ENCODE measurements around the gene ESYT2. TPM values are rescaled to one million over a fixed set of nuclear protein-coding genes. Genes with fewer than 3 reads are reported as not detected.

Gene ESYT2
- total and polyA plus RNA-seq, 2 donors (not counting 1 experiment from before 2014, with no cell fraction given): 66.0 to 93.0 TPM

GRCh38 chr7:158735935-158736334, 93.4 kb downstream of the ESYT2 start:
- H3K27ac ChIP-seq (ENCODE audit: insufficient read depth, low read length): no peak overlapping the region
- no peak overlapping the region for H2AFZ ChIP-seq (ENCODE audit: low read length)
- H3K79me2 ChIP-seq (ENCODE audit: control insufficient read depth, insufficient read depth, low read length): no peaks in the 10 kb centered on the region
- no peaks in the 10 kb centered on the region for H3K27me3 ChIP-seq (ENCODE audit: control insufficient read depth, insufficient read depth, low read length)
- no peaks in the 10 kb centered on the region for H4K20me1 ChIP-seq (ENCODE audit: control insufficient read depth, extremely low read depth, insufficient read depth, low read length)
- H3K4me3 ChIP-seq (replicated peaks in 1 of 4; ENCODE audit: control extremely low read depth in 1 of 4, insufficient read depth in 1 of 4, low read depth in 3 of 4, low read length in 4 of 4): no peak overlapping the region
- peaks cover 11% of the 10 kb centered on the region for H3K36me3 ChIP-seq (ENCODE audit: control insufficient read depth, insufficient read depth, low read length)
- no peak for DNase-seq (ENCODE audit: low read depth in 2 of 2)
- no peak overlapping the region for H3K4me2 ChIP-seq (ENCODE audit: extremely low read depth, insufficient read depth, low read length)
- no peaks in the 10 kb centered on the region for H3K9me3 ChIP-seq (ENCODE audit: control insufficient read depth, insufficient read depth, low read depth, low read length)
- peaks cover 7% of the 10 kb centered on the region for H3K4me1 ChIP-seq (ENCODE audit: control insufficient read depth, extremely low read depth, insufficient read depth, low read length)
- H3K9ac ChIP-seq (ENCODE audit: insufficient read depth, low read length): no peak overlapping the region
- TF ChIP-seq EZH2 (IDR thresholded peaks at IDR 0.05; ENCODE audit: low read length, missing control alignments) (no peak), CTCF (conservative IDR thresholded peaks at IDR 0.05 in 1 of 2, IDR thresholded peaks at IDR 0.05 in 1 of 2; ENCODE audit: low read depth in 1 of 2, low read length in 2 of 2) (no peak)

GRCh38 chr7:158734861-158735260, 94.4 kb downstream of the ESYT2 start:
- Histone ChIP-seq H3K4me3 (replicated peaks in 1 of 4; ENCODE audit: control extremely low read depth in 1 of 4, insufficient read depth in 1 of 4, low read depth in 3 of 4, low read length in 4 of 4) (no peak overlapping the region), H4K20me1 (ENCODE audit: control insufficient read depth, extremely low read depth, insufficient read depth, low read length) (no peaks in the 10 kb centered on the region), H3K36me3 (ENCODE audit: control insufficient read depth, insufficient read depth, low read length) (peaks cover 13% of the 10 kb centered on the region), H3K79me2 (ENCODE audit: control insufficient read depth, insufficient read depth, low read length) (no peaks in the 10 kb centered on the region), H3K27me3 (ENCODE audit: control insufficient read depth, insufficient read depth, low read length) (no peaks in the 10 kb centered on the region), H2AFZ (ENCODE audit: low read length) (no peak overlapping the region), H3K4me2 (ENCODE audit: extremely low read depth, insufficient read depth, low read length) (no peak overlapping the region), H3K9ac (ENCODE audit: insufficient read depth, low read length) (no peak overlapping the region), H3K4me1 (ENCODE audit: control insufficient read depth, extremely low read depth, insufficient read depth, low read length) (peaks cover 3% of the 10 kb centered on the region), H3K27ac (ENCODE audit: insufficient read depth, low read length) (no peak overlapping the region), H3K9me3 (ENCODE audit: control insufficient read depth, insufficient read depth, low read depth, low read length) (no peaks in the 10 kb centered on the region)
- no peak for TF ChIP-seq CTCF (conservative IDR thresholded peaks at IDR 0.05 in 1 of 2, IDR thresholded peaks at IDR 0.05 in 1 of 2; ENCODE audit: low read depth in 1 of 2, low read length in 2 of 2)
- TF ChIP-seq EZH2 (IDR thresholded peaks at IDR 0.05; ENCODE audit: low read length, missing control alignments): no peak
- peak; percentile 79 to 83 for DNase-seq (ENCODE audit: low read depth in 2 of 2)

- Histone ChIP-seq H3K4me1 (ENCODE audit: control insufficient read depth, extremely low read depth, insufficient read depth, low read length) (no peaks in the 10 kb centered on the region), H3K79me2 (ENCODE audit: control insufficient read depth, insufficient read depth, low read length) (no peaks in the 10 kb centered on the region), H4K20me1 (ENCODE audit: control insufficient read depth, extremely low read depth, insufficient read depth, low read length) (no peaks in the 10 kb centered on the region), H3K27ac (ENCODE audit: insufficient read depth, low read length) (no peak overlapping the region), H3K4me2 (ENCODE audit: extremely low read depth, insufficient read depth, low read length) (no peak overlapping the region), H3K9ac (ENCODE audit: insufficient read depth, low read length) (no peak overlapping the region), H3K9me3 (ENCODE audit: control insufficient read depth, insufficient read depth, low read depth, low read length) (no peaks in the 10 kb centered on the region), H3K4me3 (replicated peaks in 1 of 4; ENCODE audit: control extremely low read depth in 1 of 4, insufficient read depth in 1 of 4, low read depth in 3 of 4, low read length in 4 of 4) (no peak overlapping the region), H2AFZ (ENCODE audit: low read length) (no peak overlapping the region), H3K27me3 (ENCODE audit: control insufficient read depth, insufficient read depth, low read length) (no peaks in the 10 kb centered on the region), H3K36me3 (ENCODE audit: control insufficient read depth, insufficient read depth, low read length) (peaks cover 13% of the 10 kb centered on the region)
- TF ChIP-seq CTCF (conservative IDR thresholded peaks at IDR 0.05 in 1 of 2, IDR thresholded peaks at IDR 0.05 in 1 of 2; ENCODE audit: low read depth in 1 of 2, low read length in 2 of 2) (no peak), EZH2 (IDR thresholded peaks at IDR 0.05; ENCODE audit: low read length, missing control alignments) (no peak)
- DNase-seq (ENCODE audit: low read depth in 2 of 2): no peak
Measured at GRCh38 chr7:158733775-158734494, 95.4 kb downstream of the ESYT2 start.

Measured in fibroblast of lung (primary cell).